HCT116 (cell line): ENCODE measurements around the gene RYR2. TPM values are rescaled to one million over a fixed set of nuclear protein-coding genes. Genes with fewer than 3 reads are reported as not detected.

Experiments used
- ATAC-seq: fragments of 200-7000 bp; cut with Tn5 transposase; 2 replicates; pipeline ENCODE4 v1.9.1; 2020; ENCODE audit warnings: mild to moderate bottlenecking, moderate library complexity
- BruUV-seq: library from RNA; stranded (reverse); fragments of 400-500 nt; replicated peaks from 2 replicates; lab custom pipeline; 2021; lab: Mats Ljungman, UMichigan
- CTCF ChIA-PET: fragments of 300-600 bp; sonication (Branson Sonifier 250); formaldehyde crosslinking; loops from one replicate; lab custom pipeline; 2021; ENCODE audit warnings: antibody characterized with exemption; lab: Charles Lee
- POLR2A ChIA-PET: fragments of 300-600, 350-600 bp; sonication (Branson Sonifier 250); formaldehyde crosslinking; loops from one replicate; lab custom pipeline; 2021; ENCODE audit warnings: antibody characterized with exemption; lab: Charles Lee
- RAD21 ChIA-PET, 2 experiments: fragments of 300-600 bp; sonication (Branson Sonifier 250); formaldehyde crosslinking; loops; one replicate each; lab custom pipeline; 2023; ENCODE audit warnings: low total read pairs in 2 of 2; ENCODE audit not compliant: uncharacterized antibody in 2 of 2, unreplicated experiment in 2 of 2, low non-redundant PET in 1 of 2; lab: Charles Lee
- DNase-seq: peaks from one replicate; pipeline ENCODE4 v3.0.0-alpha.2; 2010; ENCODE audit warnings: low read depth, low spot score
- H2AFZ ChIP-seq: fragments of 200-600 bp; shearing (Covaris generic), sonication (generic); 2 replicates; pipeline ENCODE4 v1.6.1; 2017; ENCODE audit warnings: low read depth, mixed run types, mixed read lengths, antibody characterized with exemption, low read length; ENCODE audit not compliant: poor library complexity, severe bottlenecking
- H3K27ac ChIP-seq: 2 replicates; pipeline ENCODE4 v1.5.1; 2012; ENCODE audit warnings: low read depth, low read length
- H3K27me3 ChIP-seq: fragments of 200-600 bp; sonication (generic); 2 replicates; pipeline ENCODE4 v1.6.1; 2016; ENCODE audit warnings: mixed run types, low read length, mixed read lengths; ENCODE audit not compliant: insufficient read depth
- H3K36me3 ChIP-seq, 2 experiments: fragments of 200-500 bp in 1 of 2; fragments of 200-600 bp in 1 of 2; sonication (Bioruptor generic) in 1 of 2; sonication (generic) in 1 of 2; 2 replicates each; pipeline versions ENCODE4 v1.5.1 to v1.6.1; 2014 to 2016; ENCODE audit warnings: low read length in 2 of 2, inconsistent platforms in 1 of 2, mixed read lengths in 1 of 2, mixed run types in 1 of 2; ENCODE audit not compliant: insufficient read depth in 2 of 2, control insufficient read depth in 1 of 2
- H3K4me1 ChIP-seq, 2 experiments: fragments of 200-600 bp in 1 of 2; sonication (generic) in 1 of 2; 2 replicates each; pipeline versions ENCODE4 v1.5.1 to v1.6.1; 2012 to 2017; ENCODE audit warnings: low read length in 2 of 2, inconsistent platforms in 1 of 2, mild to moderate bottlenecking in 1 of 2, mixed read lengths in 1 of 2, mixed run types in 1 of 2, moderate library complexity in 1 of 2; ENCODE audit not compliant: insufficient read depth in 2 of 2, control insufficient read depth in 1 of 2
- H3K4me2 ChIP-seq: fragments of 200-600 bp; sonication (generic); 2 replicates; pipeline ENCODE4 v1.6.1; 2017; ENCODE audit warnings: mixed run types, low read length, mixed read lengths
- H3K4me3 ChIP-seq, 2 experiments: fragments of 200-600 bp in 1 of 2; sonication (generic) in 1 of 2; replicated peaks in 1 of 2; 2 replicates each; pipeline ENCODE4 v1.5.1; 2011 to 2016; ENCODE audit warnings: low read length in 2 of 2, control low read depth in 1 of 2, low read depth in 1 of 2, mild to moderate bottlenecking in 1 of 2, mixed read lengths in 1 of 2, mixed run types in 1 of 2
- H3K79me2 ChIP-seq: fragments of 200-600 bp; sonication (generic); 2 replicates; pipeline ENCODE4 v1.6.1; 2017; ENCODE audit warnings: mild to moderate bottlenecking, mixed run types, low read length, moderate library complexity, mixed read lengths; ENCODE audit not compliant: insufficient read depth
- H3K9ac ChIP-seq: fragments of 200-600 bp; sonication (generic); 2 replicates; pipeline ENCODE4 v1.6.1; 2016; ENCODE audit warnings: low read length, mixed read lengths
- H3K9me2 ChIP-seq: fragments of 200-600 bp; sonication (generic), shearing (Covaris generic); 2 replicates; pipeline ENCODE4 v1.6.1; 2017; ENCODE audit warnings: mixed run types, mild to moderate bottlenecking, moderate library complexity; ENCODE audit not compliant: insufficient read depth
- H3K9me3 ChIP-seq, 2 experiments: fragments of 200-500 bp in 1 of 2; fragments of 200-600 bp in 1 of 2; sonication (Bioruptor generic) in 1 of 2; sonication (generic) in 1 of 2; 2 replicates each; pipeline ENCODE4 v1.6.1; 2014 to 2017; ENCODE audit warnings: low read length in 2 of 2, mixed read lengths in 2 of 2, inconsistent platforms in 1 of 2, low read depth in 1 of 2, mild to moderate bottlenecking in 1 of 2, mixed run types in 1 of 2, moderate library complexity in 1 of 2; ENCODE audit not compliant: control insufficient read depth in 1 of 2, insufficient read depth in 1 of 2
- H4K20me1 ChIP-seq: fragments of 200-600 bp; sonication (generic), shearing (Covaris generic); 2 replicates; pipeline ENCODE4 v1.6.1; 2017; ENCODE audit warnings: mixed run types, mild to moderate bottlenecking, moderate library complexity; ENCODE audit not compliant: insufficient read depth
- CBX3 ChIP-seq: IDR thresholded peaks from 2 replicates; pipeline ENCODE4 v1.6.1; 2012; ENCODE audit warnings: low read depth
- CEBPB ChIP-seq: IDR thresholded peaks from 2 replicates; pipeline ENCODE4 v1.6.1; 2012; ENCODE audit warnings: low read depth
- CTCF ChIP-seq, 3 experiments: fragments of 200-600 bp in 1 of 3; sonication (generic) in 1 of 3; IDR thresholded peaks in 2 of 3; conservative IDR thresholded peaks in 1 of 3; 2 replicates each; pipeline ENCODE4 v1.5.1; 2012 to 2017; ENCODE audit warnings: low read depth in 2 of 3, low read length in 2 of 3, antibody characterized with exemption in 1 of 3, borderline replicate concordance in 1 of 3, control low read depth in 1 of 3, mild to moderate bottlenecking in 1 of 3, mixed read lengths in 1 of 3, mixed run types in 1 of 3, moderate library complexity in 1 of 3; ENCODE audit not compliant: insufficient read depth in 1 of 3
- EGR1 ChIP-seq: IDR thresholded peaks from 2 replicates; pipeline ENCODE4 v1.6.1; 2012; ENCODE audit warnings: low read depth
- ELF1 ChIP-seq: IDR thresholded peaks from 2 replicates; pipeline ENCODE4 v1.6.1; 2012; ENCODE audit warnings: low read depth, borderline replicate concordance
- EZH2 ChIP-seq: fragments of 200-600 bp; sonication (generic); IDR thresholded peaks from 2 replicates; pipeline ENCODE4 v1.6.1; 2017; ENCODE audit warnings: antibody characterized with exemption, mixed run types
- EZH2phosphoT487 ChIP-seq: fragments of 200-600 bp; IDR thresholded peaks from 2 replicates; pipeline ENCODE4 v1.6.1; 2018; ENCODE audit warnings: antibody characterized with exemption, borderline replicate concordance
- JUND ChIP-seq: IDR thresholded peaks from 2 replicates; pipeline ENCODE4 v1.6.1; 2012
- POLR2A ChIP-seq: IDR thresholded peaks from 2 replicates; pipeline ENCODE4 v1.7.0; 2011; ENCODE audit warnings: borderline replicate concordance; ENCODE audit not compliant: insufficient read depth, insufficient read length; ENCODE audit errors: extremely low read depth
- RAD21 ChIP-seq: IDR thresholded peaks from 2 replicates; pipeline ENCODE4 v1.6.1; 2012; ENCODE audit warnings: low read depth, mild to moderate bottlenecking
- REST ChIP-seq: IDR thresholded peaks from 2 replicates; pipeline ENCODE4 v1.6.1; 2012; ENCODE audit warnings: low read depth
- SIN3A ChIP-seq: IDR thresholded peaks from 2 replicates; pipeline ENCODE4 v1.6.1; 2012; ENCODE audit warnings: low read depth
- SRF ChIP-seq: IDR thresholded peaks from 2 replicates; pipeline ENCODE4 v1.6.1; 2012; ENCODE audit warnings: low read depth
- YY1 ChIP-seq: IDR thresholded peaks from 2 replicates; pipeline ENCODE4 v1.6.1; 2011; ENCODE audit warnings: low read length, low read depth, moderate library complexity, mild to moderate bottlenecking; ENCODE audit not compliant: insufficient replicate concordance; ENCODE audit errors: extremely low read depth
- ZBTB33 ChIP-seq: IDR thresholded peaks from 2 replicates; pipeline ENCODE4 v1.6.1; 2011; ENCODE audit warnings: mild to moderate bottlenecking, low read length, moderate library complexity; ENCODE audit not compliant: insufficient replicate concordance; ENCODE audit errors: extremely low read depth
- ZNF274 ChIP-seq: fragments of 200-500 bp; sonication (Bioruptor generic); IDR thresholded peaks from 2 replicates; pipeline ENCODE4 v1.6.1; 2014; ENCODE audit warnings: mild to moderate bottlenecking, low read depth, low read length, inconsistent platforms
- intact Hi-C: fragments of 100-400 bp; cut with micrococcal nuclease; formaldehyde crosslinking; loops from 2 replicates; pipeline ENCODE4 v1.10.0; 2022
- total RNA-seq: library from RNA; stranded (reverse); gene quantifications from one replicate; pipeline ENCODE4 v1.2.1, GENCODE V29; 2021; ENCODE audit not compliant: unreplicated experiment

Gene RYR2
- total RNA-seq, 1 experiment from 2014 or later = 0.02 TPM

GRCh38 chr1:237471377-237471776 is 429.4 kb downstream of the RYR2 start:
- DNase-seq (no peak), ATAC-seq (no peak)
- intact Hi-C loops = no loop called here
- Histone ChIP-seq H3K27ac (no peak overlapping the region), H3K27me3 (no peaks in the 10 kb centered on the region), H3K36me3 (no peaks in the 10 kb centered on the region), H3K4me2 (no peak overlapping the region), H3K4me3 (no peak overlapping the region), H4K20me1 (no peaks in the 10 kb centered on the region), H3K9me2 (no peaks in the 10 kb centered on the region), H2AFZ (no peak overlapping the region), H3K4me1 (no peaks in the 10 kb centered on the region), H3K9me3 (peaks cover under 1 to 3% of the 10 kb centered on the region in 2 experiments; a peak in 2 of 4 replicates), H3K79me2 (no peaks in the 10 kb centered on the region), H3K9ac (no peak overlapping the region)
- BruUV-seq = no TSS peak
- POLR2A ChIA-PET = no interaction called here
- RAD21 ChIA-PET = no interaction called here
- CTCF ChIA-PET = no interaction called here
- TF ChIP-seq EZH2phosphoT487 (no peak), RAD21 (no peak), SRF (no peak), POLR2A (no peak), YY1 (no peak), CBX3 (no peak), ZNF274 (no peak), CTCF (IDR thresholded peaks at IDR 0.05 in 2 of 3, conservative IDR thresholded peaks at IDR 0.05 in 1 of 3; ENCODE audit: borderline replicate concordance in 1 of 3, insufficient read depth in 1 of 3, low read depth in 2 of 3, low read length in 2 of 3) (no peak), JUND (no peak), REST (no peak), ELF1 (no peak), EZH2 (no peak), CEBPB (no peak), ZBTB33 (no peak), SIN3A (no peak), EGR1 (no peak)
